Loucy (cell line): ENCODE data around the gene CEP164.

Experiments
- EZH2phosphoT487 ChIP-seq: fragments of 200-600 bp; IDR thresholded peaks from 2 replicates; pipeline ENCODE4 v1.6.1; 2018; ENCODE audit warnings: antibody characterized with exemption, mild to moderate bottlenecking, moderate library complexity, borderline replicate concordance
- TF ChIP-seq, protein P1 (sequence below): fragments of 200-600 bp; sonication (generic); conservative IDR thresholded peaks from 2 replicates; pipeline ENCODE4 v1.5.1; 2014; ENCODE audit warnings: mild to moderate bottlenecking, antibody characterized with exemption, low read length

DNA sequence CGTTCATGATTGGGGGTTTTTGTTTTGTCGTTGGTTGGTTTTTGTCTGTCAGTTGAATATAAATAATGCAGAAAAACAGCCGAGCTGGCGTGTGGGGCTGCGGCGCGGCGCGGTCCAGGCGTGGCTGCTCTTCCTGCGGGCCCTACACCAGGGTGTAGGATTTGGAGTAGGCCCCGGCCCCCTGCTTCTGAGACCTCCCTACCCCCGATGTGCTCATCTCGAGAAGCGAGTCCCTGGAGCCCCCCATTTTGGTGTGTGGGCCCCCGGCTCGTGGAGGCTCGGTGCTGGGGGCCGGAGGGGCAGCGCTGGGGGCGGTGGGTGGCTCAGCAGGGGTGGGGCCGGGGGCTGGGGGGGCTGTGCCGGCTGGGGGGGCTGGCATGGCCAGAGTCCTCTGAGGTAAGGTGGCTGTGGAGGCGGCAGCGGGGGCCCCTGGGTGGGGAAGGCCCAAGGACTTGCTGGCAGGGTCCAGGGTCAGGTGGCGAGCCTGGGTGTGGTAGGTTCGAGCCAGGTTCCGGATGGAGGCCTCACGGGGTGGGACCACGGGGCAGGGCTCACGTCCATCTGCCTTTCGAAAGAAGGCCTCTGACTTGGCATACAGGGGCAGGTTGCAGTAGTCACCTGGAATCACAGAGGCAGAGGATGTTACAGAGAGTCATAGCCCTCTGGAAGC lies 100.7 kb downstream of the CEP164 start:
- TF ChIP-seq, protein P1, sequence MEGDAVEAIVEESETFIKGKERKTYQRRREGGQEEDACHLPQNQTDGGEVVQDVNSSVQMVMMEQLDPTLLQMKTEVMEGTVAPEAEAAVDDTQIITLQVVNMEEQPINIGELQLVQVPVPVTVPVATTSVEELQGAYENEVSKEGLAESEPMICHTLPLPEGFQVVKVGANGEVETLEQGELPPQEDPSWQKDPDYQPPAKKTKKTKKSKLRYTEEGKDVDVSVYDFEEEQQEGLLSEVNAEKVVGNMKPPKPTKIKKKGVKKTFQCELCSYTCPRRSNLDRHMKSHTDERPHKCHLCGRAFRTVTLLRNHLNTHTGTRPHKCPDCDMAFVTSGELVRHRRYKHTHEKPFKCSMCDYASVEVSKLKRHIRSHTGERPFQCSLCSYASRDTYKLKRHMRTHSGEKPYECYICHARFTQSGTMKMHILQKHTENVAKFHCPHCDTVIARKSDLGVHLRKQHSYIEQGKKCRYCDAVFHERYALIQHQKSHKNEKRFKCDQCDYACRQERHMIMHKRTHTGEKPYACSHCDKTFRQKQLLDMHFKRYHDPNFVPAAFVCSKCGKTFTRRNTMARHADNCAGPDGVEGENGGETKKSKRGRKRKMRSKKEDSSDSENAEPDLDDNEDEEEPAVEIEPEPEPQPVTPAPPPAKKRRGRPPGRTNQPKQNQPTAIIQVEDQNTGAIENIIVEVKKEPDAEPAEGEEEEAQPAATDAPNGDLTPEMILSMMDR = no peak
- no peak for TF ChIP-seq EZH2phosphoT487
